Keratinocyte (primary cell): ENCODE results near the gene PTK7. TPM values are rescaled to one million over a fixed set of nuclear protein-coding genes. Genes with fewer than 3 reads are reported as not detected.
"Not testable (repeated sequence)": the region's sequence is repeated elsewhere in the genome, so short reads cannot be mapped to it uniquely, and the experiment has no call there.

Experiments
- DNase-seq: peaks from one replicate; pipeline ENCODE4 v3.0.0-alpha.2; 2011; ENCODE audit warnings: low read depth, missing footprints, low spot score
- FAIRE-seq: peaks from 2 replicates; lab custom pipeline; 2011; peaks lifted over from hg19 to GRCh38; lab: Jason Lieb, UNC
- H2AFZ ChIP-seq: 2 replicates; pipeline ENCODE4 v1.6.0; 2012; ENCODE audit warnings: low read length, control low read depth, inconsistent platforms; ENCODE audit not compliant: control insufficient read depth
- H3K27ac ChIP-seq: 2 replicates; pipeline ENCODE4 v1.5.1; 2011; ENCODE audit warnings: low read length; ENCODE audit not compliant: control insufficient read depth, insufficient read depth
- H3K27me3 ChIP-seq: 3 replicates; pipeline ENCODE4 v1.6.0; 2011; ENCODE audit warnings: low read length; ENCODE audit not compliant: control insufficient read depth, insufficient read depth; ENCODE audit errors: extremely low read depth
- H3K36me3 ChIP-seq, 2 experiments: 2 replicates in 1 of 2; 3 replicates in 1 of 2; pipeline ENCODE4 v1.5.1; 2011; ENCODE audit warnings: low read length in 2 of 2, mild to moderate bottlenecking in 1 of 2; ENCODE audit not compliant: control insufficient read depth in 2 of 2, insufficient read depth in 2 of 2; ENCODE audit errors: extremely low read depth in 1 of 2
- H3K4me1 ChIP-seq: 3 replicates; pipeline ENCODE4 v1.5.1; 2011; ENCODE audit warnings: low read length; ENCODE audit not compliant: control insufficient read depth, insufficient read depth; ENCODE audit errors: extremely low read depth
- H3K4me2 ChIP-seq: 3 replicates; pipeline ENCODE4 v1.6.0; 2011; ENCODE audit warnings: low read depth, low read length; ENCODE audit not compliant: control insufficient read depth, insufficient read depth; ENCODE audit errors: extremely low read depth
- H3K4me3 ChIP-seq, 3 experiments: fragments of 200-600 bp in 1 of 3; sonication (generic) in 1 of 3; 2 replicates in 2 of 3; 3 replicates in 1 of 3; pipeline ENCODE4 v1.5.1; 2011 to 2016; ENCODE audit warnings: low read length in 3 of 3, mild to moderate bottlenecking in 3 of 3, control low read depth in 2 of 3, inconsistent platforms in 1 of 3, low read depth in 1 of 3, mixed read lengths in 1 of 3, mixed run types in 1 of 3, moderate library complexity in 1 of 3; ENCODE audit not compliant: control insufficient read depth in 2 of 3, insufficient read depth in 2 of 3; ENCODE audit errors: extremely low read depth in 1 of 3
- H3K79me2 ChIP-seq: 2 replicates; pipeline ENCODE4 v1.6.0; 2012; ENCODE audit warnings: low read length; ENCODE audit not compliant: control insufficient read depth, insufficient read depth
- H3K9ac ChIP-seq: 3 replicates; pipeline ENCODE4 v1.6.0; 2011; ENCODE audit warnings: low read length; ENCODE audit not compliant: control insufficient read depth, insufficient read depth; ENCODE audit errors: extremely low read depth
- H3K9me1 ChIP-seq: 3 replicates; pipeline ENCODE4 v1.6.0; 2011; ENCODE audit warnings: low read length; ENCODE audit not compliant: control insufficient read depth, insufficient read depth; ENCODE audit errors: extremely low read depth
- H3K9me3 ChIP-seq: 2 replicates; pipeline ENCODE4 v1.5.1; 2012; ENCODE audit warnings: low read depth, low read length; ENCODE audit not compliant: control insufficient read depth
- H4K20me1 ChIP-seq: 3 replicates; pipeline ENCODE4 v1.6.0; 2011; ENCODE audit warnings: low read length; ENCODE audit not compliant: control insufficient read depth, insufficient read depth; ENCODE audit errors: extremely low read depth
- EZH2 ChIP-seq: IDR thresholded peaks from one replicate; pipeline ENCODE4 v1.6.1; 2012; ENCODE audit warnings: inconsistent platforms, mild to moderate bottlenecking, low read length, moderate library complexity
- dilution Hi-C: fragments of 300-500 bp; cut with MboI; formaldehyde crosslinking; loops from one replicate; pipeline ENCODE4 v1.7.0; 2020; ENCODE audit warnings: low sequenced_read_pairs; ENCODE audit not compliant: extremely low pct_ligation_motif_present
- polyA plus RNA-seq, 5 experiments: library from polyadenylated mRNA; depleted of rRNA in 3 of 5; stranded (reverse) in 3 of 5; stranded (forward) in 1 of 5; unstranded in 1 of 5; fragments of >200 nt; gene quantifications; 1 replicate in 1 of 5; 2 replicates in 3 of 5; 3 replicates in 1 of 5; pipeline versions ENCODE4 v1.2.1 to v1.2.3, GENCODE V29; 2011 to 2012; ENCODE audit warnings: missing spikeins in 2 of 5, low read depth in 1 of 5, low replicate concordance in 1 of 5
- TF ChIP-seq, protein P1 (sequence below), 3 experiments: IDR thresholded peaks in 1 of 3; conservative IDR thresholded peaks in 1 of 3; optimal IDR thresholded peaks in 1 of 3; 2 replicates in 2 of 3; 3 replicates in 1 of 3; pipeline versions ENCODE3 to v1.5.1; 2011; ENCODE audit warnings: low read length in 3 of 3, mild to moderate bottlenecking in 3 of 3, moderate library complexity in 2 of 3, control low read depth in 1 of 3, inconsistent platforms in 1 of 3; ENCODE audit not compliant: insufficient read depth in 2 of 3; ENCODE audit errors: extremely low read depth in 1 of 3

PTK7 gene
- polyA plus RNA-seq, 1 donor (not counting 4 experiments of a cell fraction or from before 2014, with no cell fraction given) = 58.8 TPM

DNA sequence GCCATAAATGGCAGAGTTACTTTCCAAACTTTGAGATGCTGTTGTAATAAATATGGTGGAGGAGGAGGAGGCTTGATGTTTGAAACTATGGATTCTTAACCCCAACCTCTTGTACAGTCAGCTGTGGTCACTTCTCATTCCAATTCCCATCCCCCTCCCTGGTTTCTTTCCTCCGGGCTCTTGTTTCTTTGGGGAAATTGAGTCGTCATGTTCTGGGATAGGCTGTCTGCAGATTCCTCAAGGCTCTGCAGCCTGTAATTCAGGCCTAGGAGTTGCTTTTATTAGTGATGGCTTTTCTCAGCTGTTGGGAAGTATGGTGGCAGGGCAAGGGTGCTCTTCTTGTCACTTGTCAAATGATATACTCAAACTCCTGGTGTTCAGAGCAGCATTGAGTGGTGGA, 2.6 kb downstream of the PTK7 start:
- H3K79me2 ChIP-seq = peaks cover 72% of the 10 kb centered on the region
- dilution Hi-C loops = no loop called here

DNA sequence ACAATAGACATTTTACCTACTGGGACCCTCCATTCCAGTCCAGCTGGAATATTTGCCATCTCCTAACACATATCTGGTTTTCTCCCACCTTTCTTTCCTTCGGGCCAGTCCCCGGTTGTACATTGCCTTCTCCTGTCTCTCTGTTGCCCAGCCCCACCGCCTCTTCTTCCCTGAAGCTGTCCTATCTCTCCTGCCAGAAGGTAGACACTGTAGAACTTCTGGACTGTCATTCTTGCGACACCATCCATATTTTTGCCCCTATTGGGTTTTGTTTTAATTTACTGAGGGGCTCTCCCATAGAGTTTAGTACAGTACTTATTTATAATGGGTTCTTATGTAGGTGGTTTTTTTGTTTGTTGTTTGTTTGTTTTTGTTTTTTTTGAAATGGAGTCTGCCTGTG, 4.9 kb downstream of the PTK7 start:
- no peak overlapping the region for H2AFZ ChIP-seq
- H3K4me2 ChIP-seq = no peak overlapping the region
- H3K4me1 ChIP-seq = peaks cover 14% of the 10 kb centered on the region
- TF ChIP-seq, protein P1, sequence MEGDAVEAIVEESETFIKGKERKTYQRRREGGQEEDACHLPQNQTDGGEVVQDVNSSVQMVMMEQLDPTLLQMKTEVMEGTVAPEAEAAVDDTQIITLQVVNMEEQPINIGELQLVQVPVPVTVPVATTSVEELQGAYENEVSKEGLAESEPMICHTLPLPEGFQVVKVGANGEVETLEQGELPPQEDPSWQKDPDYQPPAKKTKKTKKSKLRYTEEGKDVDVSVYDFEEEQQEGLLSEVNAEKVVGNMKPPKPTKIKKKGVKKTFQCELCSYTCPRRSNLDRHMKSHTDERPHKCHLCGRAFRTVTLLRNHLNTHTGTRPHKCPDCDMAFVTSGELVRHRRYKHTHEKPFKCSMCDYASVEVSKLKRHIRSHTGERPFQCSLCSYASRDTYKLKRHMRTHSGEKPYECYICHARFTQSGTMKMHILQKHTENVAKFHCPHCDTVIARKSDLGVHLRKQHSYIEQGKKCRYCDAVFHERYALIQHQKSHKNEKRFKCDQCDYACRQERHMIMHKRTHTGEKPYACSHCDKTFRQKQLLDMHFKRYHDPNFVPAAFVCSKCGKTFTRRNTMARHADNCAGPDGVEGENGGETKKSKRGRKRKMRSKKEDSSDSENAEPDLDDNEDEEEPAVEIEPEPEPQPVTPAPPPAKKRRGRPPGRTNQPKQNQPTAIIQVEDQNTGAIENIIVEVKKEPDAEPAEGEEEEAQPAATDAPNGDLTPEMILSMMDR (optimal IDR thresholded peaks at IDR 0.05 in 1 of 3, IDR thresholded peaks at IDR 0.05 in 1 of 3, conservative IDR thresholded peaks at IDR 0.05 in 1 of 3; ENCODE audit: extremely low read depth in 1 of 3, insufficient read depth in 2 of 3, low read length in 3 of 3) = no peak
- no peak for TF ChIP-seq EZH2
- H3K36me3 ChIP-seq = peaks cover 0 to 3% of the 10 kb centered on the region in 2 experiments
- no peaks in the 10 kb centered on the region for H3K9me1 ChIP-seq
- no peaks in the 10 kb centered on the region for H4K20me1 ChIP-seq
- FAIRE-seq (no peak), DNase-seq (no peak)
- H3K27ac ChIP-seq = no peak overlapping the region
- dilution Hi-C loops = no loop called here
- no peak overlapping the region for H3K4me3 ChIP-seq
- H3K9me3 ChIP-seq = no peaks in the 10 kb centered on the region
- H3K27me3 ChIP-seq = no peaks in the 10 kb centered on the region
- no peak overlapping the region for H3K9ac ChIP-seq
- peaks cover 92% of the 10 kb centered on the region for H3K79me2 ChIP-seq

More for the DNA sequence above, 2.6 kb downstream of the PTK7 start:
- Histone ChIP-seq H3K36me3 (peaks cover 0 to 3% of the 10 kb centered on the region in 2 experiments), H3K9me3 (no peaks in the 10 kb centered on the region), H3K27ac (no peak overlapping the region), H4K20me1 (no peaks in the 10 kb centered on the region), H3K4me1 (peaks cover 14% of the 10 kb centered on the region), H2AFZ (no peak overlapping the region), H3K4me2 (peak overlapping the region; percentile 89), H3K4me3 (no peak overlapping the region), H3K9me1 (no peaks in the 10 kb centered on the region), H3K27me3 (no peaks in the 10 kb centered on the region), H3K9ac (no peak overlapping the region)
- TF ChIP-seq, protein P1 (optimal IDR thresholded peaks at IDR 0.05 in 1 of 3, IDR thresholded peaks at IDR 0.05 in 1 of 3, conservative IDR thresholded peaks at IDR 0.05 in 1 of 3; ENCODE audit: extremely low read depth in 1 of 3, insufficient read depth in 2 of 3, low read length in 3 of 3) = no peak
- TF ChIP-seq EZH2 = no peak
- FAIRE-seq (no peak), DNase-seq (no peak)

DNA sequence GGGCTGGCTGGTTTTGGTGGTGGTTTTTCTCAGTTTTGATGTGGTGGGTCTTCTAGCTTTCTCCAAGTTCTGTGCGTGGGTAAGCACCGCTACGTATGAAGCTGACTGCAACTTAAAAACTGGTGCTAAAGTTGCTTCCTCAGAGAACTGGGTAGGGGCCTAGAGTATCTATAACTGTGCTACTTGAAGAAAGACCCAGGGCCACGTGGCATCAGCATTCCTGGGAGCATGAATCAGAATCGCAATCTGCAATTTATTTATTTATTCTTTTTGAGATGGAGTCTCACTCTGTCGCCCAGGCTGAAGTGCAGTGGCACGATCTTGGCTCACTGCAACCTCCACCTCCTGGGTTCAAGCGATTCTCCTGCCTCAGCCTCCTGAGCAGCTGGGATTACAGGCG, 5.8 kb downstream of the PTK7 start:
- H3K9me3 ChIP-seq, H3K9me1 ChIP-seq, H4K20me1 ChIP-seq, FAIRE-seq, dilution Hi-C loops, H3K36me3 ChIP-seq, H2AFZ ChIP-seq, H3K9ac ChIP-seq, DNase-seq, H3K4me2 ChIP-seq, H3K27ac ChIP-seq, H3K27me3 ChIP-seq, H3K4me3 ChIP-seq: not testable (repeated sequence)
- Histone ChIP-seq H3K79me2 (peaks cover 94% of the 10 kb centered on the region), H3K4me1 (peaks cover 16% of the 10 kb centered on the region)
